Endothelial cell of umbilical vein (primary cell): Measurements from ENCODE around the gene GANC. TPM values are rescaled to one million over a fixed set of nuclear protein-coding genes. Genes with fewer than 3 reads are reported as not detected.

Experiments used
- BruUV-seq: library from RNA; stranded (reverse); fragments of 400-500 nt; replicated peaks from 2 replicates; lab custom pipeline; 2021; lab: Mats Ljungman, UMichigan
- CTCF ChIA-PET: fragments of 300-600, 350-600 bp; sonication (Branson Sonifier 250); formaldehyde crosslinking; loops from one replicate; lab custom pipeline; 2021; ENCODE audit warnings: antibody characterized with exemption, inconsistent platforms; lab: Charles Lee
- POLR2A ChIA-PET: fragments of 300-600, 350-600 bp; sonication (Branson Sonifier 250); formaldehyde crosslinking; loops from one replicate; lab custom pipeline; 2021; ENCODE audit warnings: antibody characterized with exemption, inconsistent platforms; lab: Charles Lee
- DNase-seq: peaks from one replicate; pipeline ENCODE4 v3.0.0-alpha.2; 2011; ENCODE audit warnings: low read depth, low spot score
- FAIRE-seq: peaks from 2 replicates; lab custom pipeline; 2011; peaks lifted over from hg19 to GRCh38; lab: Jason Lieb, UNC
- H2AFZ ChIP-seq: 2 replicates; pipeline ENCODE4 v1.6.0; 2012; ENCODE audit warnings: low read depth, low read length, control low read depth, inconsistent platforms
- H3K27ac ChIP-seq: 2 replicates; pipeline ENCODE4 v1.5.1; 2011; ENCODE audit warnings: low read depth, mild to moderate bottlenecking, control low read depth, low read length, moderate library complexity; ENCODE audit not compliant: insufficient read depth
- H3K27me3 ChIP-seq, 2 experiments: 2 replicates each; pipeline versions ENCODE4 v1.6.0 to v1.6.1; 2011; ENCODE audit warnings: low read length in 2 of 2, mixed read lengths in 1 of 2; ENCODE audit not compliant: control insufficient read depth in 2 of 2, insufficient read depth in 2 of 2
- H3K36me3 ChIP-seq, 2 experiments: 2 replicates in 1 of 2; 3 replicates in 1 of 2; pipeline ENCODE4 v1.5.1; 2011; ENCODE audit warnings: low read length in 2 of 2, mild to moderate bottlenecking in 1 of 2, moderate library complexity in 1 of 2; ENCODE audit not compliant: control insufficient read depth in 2 of 2, insufficient read depth in 2 of 2; ENCODE audit errors: extremely low read depth in 1 of 2
- H3K4me1 ChIP-seq: 3 replicates; pipeline ENCODE4 v1.5.1; 2011; ENCODE audit warnings: mild to moderate bottlenecking, low read length; ENCODE audit not compliant: control insufficient read depth, insufficient read depth; ENCODE audit errors: extremely low read depth
- H3K4me2 ChIP-seq: 2 replicates; pipeline ENCODE4 v1.6.1; 2011; ENCODE audit warnings: low read length, control low read depth, mixed read lengths; ENCODE audit not compliant: insufficient read depth
- H3K4me3 ChIP-seq, 3 experiments: fragments of 200-600 bp in 1 of 3; sonication (generic), shearing (Covaris generic) in 1 of 3; replicated peaks in 1 of 3; 2 replicates each; pipeline ENCODE4 v1.5.1; 2011 to 2016; ENCODE audit warnings: control low read depth in 3 of 3, low read length in 3 of 3, mild to moderate bottlenecking in 2 of 3, inconsistent platforms in 1 of 3, low read depth in 1 of 3, moderate library complexity in 1 of 3; ENCODE audit not compliant: insufficient read depth in 1 of 3
- H3K79me2 ChIP-seq: 2 replicates; pipeline ENCODE4 v1.6.0; 2012; ENCODE audit warnings: low read length, inconsistent platforms; ENCODE audit not compliant: control insufficient read depth, insufficient read depth
- H3K9ac ChIP-seq: replicated peaks from 2 replicates; pipeline ENCODE3; 2011; ENCODE audit warnings: low read length, control low read depth; ENCODE audit not compliant: insufficient read depth; ENCODE audit errors: extremely low read depth
- H3K9me1 ChIP-seq: replicated peaks from 3 replicates; pipeline ENCODE4 v1.6.0; 2011; ENCODE audit warnings: mild to moderate bottlenecking, low read length; ENCODE audit not compliant: control insufficient read depth, insufficient read depth; ENCODE audit errors: extremely low read depth
- H3K9me3 ChIP-seq: replicated peaks from 2 replicates; pipeline ENCODE4 v1.5.1; 2012; ENCODE audit warnings: low read length, inconsistent platforms; ENCODE audit not compliant: control insufficient read depth, insufficient read depth
- H4K20me1 ChIP-seq: replicated peaks from 2 replicates; pipeline ENCODE3; 2011; ENCODE audit warnings: mild to moderate bottlenecking, low read length; ENCODE audit not compliant: control insufficient read depth, insufficient read depth; ENCODE audit errors: extremely low read depth
- EZH2 ChIP-seq: IDR thresholded peaks from 2 replicates; pipeline ENCODE4 v1.6.1; 2012; ENCODE audit warnings: borderline replicate concordance, low read depth, mild to moderate bottlenecking, moderate library complexity, low read length, inconsistent platforms; ENCODE audit not compliant: severe bottlenecking
- GATA2 ChIP-seq: IDR thresholded peaks from 2 replicates; pipeline ENCODE4 v1.7.0; 2011; ENCODE audit warnings: low read depth, mild to moderate bottlenecking, moderate library complexity, mixed read lengths, low read length; ENCODE audit not compliant: insufficient read length, insufficient read depth
- MYC ChIP-seq: IDR thresholded peaks from one replicate; pipeline ENCODE4 v1.6.1; 2011; ENCODE audit warnings: mild to moderate bottlenecking, low read depth, low read length
- dilution Hi-C: fragments of 300-500 bp; cut with MboI; formaldehyde crosslinking; loops from one replicate; pipeline ENCODE4 v1.15.0; 2019; ENCODE audit warnings: low sequenced_read_pairs; ENCODE audit not compliant: extremely low pct_ligation_motif_present
- intact Hi-C: fragments of 100-400 bp; cut with micrococcal nuclease; formaldehyde crosslinking; loops from one replicate; pipeline ENCODE4 v1.10.0; 2022
- polyA plus RNA-seq, 4 experiments: library from polyadenylated mRNA; depleted of rRNA in 3 of 4; stranded (reverse) in 3 of 4; unstranded in 1 of 4; fragments of >200 nt; gene quantifications; 2 replicates each; pipeline versions ENCODE4 v1.2.1 to v1.2.3, GENCODE V29; 2011 to 2012; ENCODE audit warnings: missing spikeins in 1 of 4
- total RNA-seq: library from RNA; stranded (reverse); gene quantifications from 2 replicates; pipeline ENCODE4 v1.2.3, GENCODE V29; 2021
- TF ChIP-seq, protein P1 (sequence below): IDR thresholded peaks from 2 replicates; pipeline ENCODE4 v1.6.1; 2011; ENCODE audit not compliant: insufficient read depth, insufficient read length
- TF ChIP-seq, protein P2 (sequence below), 2 donors: IDR thresholded peaks; 1 replicate in 1 of 2; 2 replicates in 1 of 2; pipeline ENCODE4 v1.5.1; 2011; ENCODE audit warnings: low read length in 2 of 2, mild to moderate bottlenecking in 2 of 2, moderate library complexity in 2 of 2, control low read depth in 1 of 2, inconsistent platforms in 1 of 2, low read depth in 1 of 2; ENCODE audit not compliant: insufficient read depth in 1 of 2; ENCODE audit errors: extremely low read depth in 1 of 2

The GANC gene
- total and polyA plus RNA-seq, 2 donors (not counting 3 experiments of a cell fraction or from before 2014, with no cell fraction given), result 8.5 to 17.8 TPM

GRCh38 chr15:42285034-42285433 lies 12.0 kb downstream of the GANC start:
- no peaks in the 10 kb centered on the region for H4K20me1 ChIP-seq
- H3K79me2 ChIP-seq, result no peaks in the 10 kb centered on the region
- H3K27me3 ChIP-seq, result no peaks in the 10 kb centered on the region
- H3K9me1 ChIP-seq, result peaks cover 4% of the 10 kb centered on the region
- H2AFZ ChIP-seq, result no peak overlapping the region
- FAIRE-seq, result no peak
- peaks cover 7% of the 10 kb centered on the region for H3K4me1 ChIP-seq
- H3K27ac ChIP-seq, result no peak overlapping the region
- CTCF ChIA-PET, result no interaction called here
- POLR2A ChIA-PET, result no interaction called here
- DNase-seq, result no peak
- TF ChIP-seq GATA2, result no peak
- H3K4me3 ChIP-seq, result no peak overlapping the region
- H3K9me3 ChIP-seq, result no peaks in the 10 kb centered on the region
- H3K4me2 ChIP-seq, result no peak overlapping the region
- dilution Hi-C loops (no loop called here), intact Hi-C loops (no loop called here)
- H3K9ac ChIP-seq, result no peak overlapping the region
- H3K36me3 ChIP-seq, result no peaks in the 10 kb centered on the region
- BruUV-seq, result no TSS peak

DNA sequence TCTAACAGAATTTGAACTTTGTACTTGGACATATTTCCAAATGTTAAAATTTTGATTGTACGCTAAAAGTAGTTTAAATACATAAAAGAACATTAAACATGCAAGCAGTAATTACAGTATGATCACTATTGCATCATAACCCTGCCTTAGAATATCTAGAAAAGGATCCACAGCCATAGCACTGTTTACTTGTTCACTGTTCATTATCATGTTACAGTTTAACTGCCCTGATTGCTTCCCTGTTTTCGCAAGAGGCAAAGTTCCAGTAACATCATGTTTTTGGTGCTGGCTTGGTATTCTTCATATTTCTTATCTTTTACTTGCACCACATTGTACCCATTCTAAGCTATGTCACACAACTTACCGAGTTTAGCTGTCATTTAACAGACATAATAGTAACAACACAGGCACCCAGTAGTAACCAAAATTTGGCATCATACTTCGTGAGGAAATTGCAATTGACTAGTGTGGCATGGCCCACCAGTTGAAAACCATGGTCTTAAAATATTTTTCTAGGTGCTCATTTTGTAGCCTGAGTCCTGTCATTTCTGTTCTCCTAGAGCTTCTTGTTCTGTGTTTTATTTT lies 13.5 kb downstream of the GANC start:
- H3K4me2 ChIP-seq, result no peak overlapping the region
- H3K79me2 ChIP-seq, result no peaks in the 10 kb centered on the region
- CTCF ChIA-PET, result interaction anchor here (0.9 kb wide), 1 partner anchor 13 kb away, joined by 3 read pairs; the partner anchor contains the start of genes GANC and TMEM87A
- no peaks in the 10 kb centered on the region for H4K20me1 ChIP-seq
- H3K36me3 ChIP-seq, result no peaks in the 10 kb centered on the region
- intact Hi-C loops, result no loop called here
- H3K27ac ChIP-seq, result no peak overlapping the region
- H3K9ac ChIP-seq, result no peak overlapping the region
- BruUV-seq, result no TSS peak
- POLR2A ChIA-PET, result no interaction called here
- dilution Hi-C loops, result no loop called here
- no peaks in the 10 kb centered on the region for H3K9me3 ChIP-seq
- no peak overlapping the region for H3K4me3 ChIP-seq
- no peak for TF ChIP-seq EZH2
- TF ChIP-seq, protein P1, sequence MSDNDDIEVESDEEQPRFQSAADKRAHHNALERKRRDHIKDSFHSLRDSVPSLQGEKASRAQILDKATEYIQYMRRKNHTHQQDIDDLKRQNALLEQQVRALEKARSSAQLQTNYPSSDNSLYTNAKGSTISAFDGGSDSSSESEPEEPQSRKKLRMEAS, result no peak
- TF ChIP-seq, protein P2, sequence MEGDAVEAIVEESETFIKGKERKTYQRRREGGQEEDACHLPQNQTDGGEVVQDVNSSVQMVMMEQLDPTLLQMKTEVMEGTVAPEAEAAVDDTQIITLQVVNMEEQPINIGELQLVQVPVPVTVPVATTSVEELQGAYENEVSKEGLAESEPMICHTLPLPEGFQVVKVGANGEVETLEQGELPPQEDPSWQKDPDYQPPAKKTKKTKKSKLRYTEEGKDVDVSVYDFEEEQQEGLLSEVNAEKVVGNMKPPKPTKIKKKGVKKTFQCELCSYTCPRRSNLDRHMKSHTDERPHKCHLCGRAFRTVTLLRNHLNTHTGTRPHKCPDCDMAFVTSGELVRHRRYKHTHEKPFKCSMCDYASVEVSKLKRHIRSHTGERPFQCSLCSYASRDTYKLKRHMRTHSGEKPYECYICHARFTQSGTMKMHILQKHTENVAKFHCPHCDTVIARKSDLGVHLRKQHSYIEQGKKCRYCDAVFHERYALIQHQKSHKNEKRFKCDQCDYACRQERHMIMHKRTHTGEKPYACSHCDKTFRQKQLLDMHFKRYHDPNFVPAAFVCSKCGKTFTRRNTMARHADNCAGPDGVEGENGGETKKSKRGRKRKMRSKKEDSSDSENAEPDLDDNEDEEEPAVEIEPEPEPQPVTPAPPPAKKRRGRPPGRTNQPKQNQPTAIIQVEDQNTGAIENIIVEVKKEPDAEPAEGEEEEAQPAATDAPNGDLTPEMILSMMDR (IDR thresholded peaks at IDR 0.05; ENCODE audit: extremely low read depth in 1 of 2, insufficient read depth in 1 of 2, low read depth in 1 of 2, low read length in 2 of 2), result no peak
- TF ChIP-seq MYC, result no peak
- no peak for DNase-seq
- H2AFZ ChIP-seq, result no peak overlapping the region
- no peaks in the 10 kb centered on the region for H3K27me3 ChIP-seq
- peaks cover 4% of the 10 kb centered on the region for H3K9me1 ChIP-seq
- FAIRE-seq, result no peak
- H3K4me1 ChIP-seq, result peaks cover 7% of the 10 kb centered on the region
